Heart left ventricle (tissue), 13 donors: ENCODE data around the gene CCHCR1.

ENCODE experiments used
- CTCF ChIP-seq, 12 donors: fragments of 200-600 bp; sonication (generic) in 4 of 12; IDR thresholded peaks; one replicate each; pipeline versions ENCODE4 v1.5.0 to v1.8.0; 2018 to 2022; ENCODE audit warnings: antibody characterized with exemption in 12 of 12, mild to moderate bottlenecking in 5 of 12
- POLR2A ChIP-seq, 2 donors: fragments of 450-650 bp; IDR thresholded peaks; one replicate each; pipeline ENCODE4 v1.6.1; 2017; ENCODE audit warnings: antibody characterized with exemption in 2 of 2, mild to moderate bottlenecking in 2 of 2, moderate library complexity in 2 of 2
- donor health status: ischemic (EF 13 %, LVEDD 7.1; RV severe dilation, severe dysfunction).
- donor health status: DM: no; HTN: yes; CAD: no.
- donor health status: DM: no; HTN: no; CAD: no.
- donor health status: ischemic (EF 25% LVEDD 6.9; RV normal size, moderate dysfunction).
- donor health status: ischemic (EF 25% LVEDD 5.7; RV mildly dilated, moderate dysfunction).
- donor health status: ischemic (EF 35%, LVEDD 5.7; RV mildly dilated, moderate dysfunction).
- donor health status: nonischemic (EF 11% LVEDD 7.7; RV severe dilation, severe dysfunction).
- donor health status: DM: yes; HTN: yes; CAD: no.
- donor health status: PGD.
- donor health status: ischemic (EF 29% LVEDD 5.4; RV normal size, mild dysfunction).
- donor health status: nonischemic (EF 23%, LVEDD 6.1; RV moderate dilation, normal function).

- TF ChIP-seq CTCF (IDR thresholded peaks at IDR 0.05) (no peak), POLR2A (IDR thresholded peaks at IDR 0.05) (no peak)
Observed at GRCh38 chr6:31092769-31093505, 64.7 kb downstream of the CCHCR1 start.
